LNCaP clone FGC (cell line): ENCODE results near the gene BAIAP3.

Experiments
- DNase-seq: peaks from one replicate; pipeline ENCODE4 v3.0.0-alpha.2; 2011; ENCODE audit warnings: low read depth
- H3K4me3 ChIP-seq: 2 replicates; pipeline ENCODE4 v1.5.1; 2011; ENCODE audit warnings: mild to moderate bottlenecking, low read depth, low read length, control low read depth
- TF ChIP-seq, protein P1 (sequence below): IDR thresholded peaks from 2 replicates; pipeline ENCODE4 v1.5.1; 2012; ENCODE audit warnings: mild to moderate bottlenecking; ENCODE audit not compliant: control insufficient read depth, insufficient read depth; ENCODE audit errors: extremely low read depth

BAIAP3 gene

DNA sequence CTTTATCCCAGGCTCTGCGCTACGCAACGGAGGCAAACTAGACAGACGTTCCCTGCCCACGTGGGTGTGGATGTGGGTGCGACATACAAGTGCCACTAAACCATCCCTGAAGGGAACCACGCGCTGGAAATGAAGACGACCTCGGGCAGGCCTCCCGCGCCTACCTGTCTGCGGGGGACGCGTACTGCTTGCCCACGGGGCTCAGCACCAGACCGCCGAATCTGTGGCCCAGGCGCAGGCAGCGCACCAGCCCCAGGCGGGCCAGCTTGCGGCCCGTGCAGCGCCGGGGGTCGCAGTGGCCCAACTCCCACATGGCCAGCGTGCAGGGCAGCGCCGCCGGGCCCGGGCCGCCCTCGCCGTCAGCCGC is 17.8 kb downstream of the BAIAP3 start:
- no peak for DNase-seq
- TF ChIP-seq, protein P1, sequence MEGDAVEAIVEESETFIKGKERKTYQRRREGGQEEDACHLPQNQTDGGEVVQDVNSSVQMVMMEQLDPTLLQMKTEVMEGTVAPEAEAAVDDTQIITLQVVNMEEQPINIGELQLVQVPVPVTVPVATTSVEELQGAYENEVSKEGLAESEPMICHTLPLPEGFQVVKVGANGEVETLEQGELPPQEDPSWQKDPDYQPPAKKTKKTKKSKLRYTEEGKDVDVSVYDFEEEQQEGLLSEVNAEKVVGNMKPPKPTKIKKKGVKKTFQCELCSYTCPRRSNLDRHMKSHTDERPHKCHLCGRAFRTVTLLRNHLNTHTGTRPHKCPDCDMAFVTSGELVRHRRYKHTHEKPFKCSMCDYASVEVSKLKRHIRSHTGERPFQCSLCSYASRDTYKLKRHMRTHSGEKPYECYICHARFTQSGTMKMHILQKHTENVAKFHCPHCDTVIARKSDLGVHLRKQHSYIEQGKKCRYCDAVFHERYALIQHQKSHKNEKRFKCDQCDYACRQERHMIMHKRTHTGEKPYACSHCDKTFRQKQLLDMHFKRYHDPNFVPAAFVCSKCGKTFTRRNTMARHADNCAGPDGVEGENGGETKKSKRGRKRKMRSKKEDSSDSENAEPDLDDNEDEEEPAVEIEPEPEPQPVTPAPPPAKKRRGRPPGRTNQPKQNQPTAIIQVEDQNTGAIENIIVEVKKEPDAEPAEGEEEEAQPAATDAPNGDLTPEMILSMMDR = no peak

DNA sequence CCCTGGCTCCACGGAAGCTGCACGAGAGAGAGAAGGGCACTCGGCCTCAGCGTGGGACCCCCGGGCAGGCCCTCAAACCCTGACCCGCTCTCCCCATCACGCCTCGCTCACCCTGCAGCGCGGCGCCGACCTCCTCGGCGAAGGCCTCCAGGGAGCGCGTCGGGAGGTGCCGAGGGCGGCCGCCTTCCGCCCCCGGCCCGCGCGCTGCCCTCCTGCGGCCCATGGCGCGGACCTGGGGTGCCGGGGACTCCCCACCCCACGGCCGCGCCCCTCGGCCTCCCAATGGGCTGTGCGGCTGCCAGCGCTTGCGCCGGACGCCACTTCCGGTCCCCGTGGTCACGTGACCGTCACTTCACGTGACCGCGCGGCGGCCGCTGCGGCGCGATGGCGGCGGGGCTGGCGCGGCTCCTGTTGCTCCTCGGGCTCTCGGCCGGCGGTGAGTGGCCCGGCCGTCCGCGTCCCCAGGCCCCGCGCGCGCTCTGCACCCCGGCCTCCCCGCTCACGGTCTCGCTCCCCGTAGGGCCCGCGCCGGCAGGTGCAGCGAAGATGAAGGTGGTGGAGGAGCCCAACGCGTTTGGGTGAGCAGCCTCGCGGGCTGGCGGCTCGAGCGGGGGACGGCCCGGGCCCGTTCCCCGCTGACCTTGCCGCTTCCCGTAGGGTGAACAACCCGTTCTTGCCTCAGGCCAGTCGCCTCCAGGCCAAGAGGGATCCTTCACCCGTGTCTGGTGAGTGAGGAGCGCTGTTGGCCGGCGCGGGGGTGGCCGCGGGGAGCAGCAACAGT is 18.3 kb downstream of the BAIAP3 start, which contains the start of the genes GNPTG and TSR3:
Gene GNPTG, plus strand, starts transcription at position 350 of the 781 bp plus-strand sequence. Its CDS starts 35 bp downstream, at position 385.
Gene TSR3, minus strand, starts transcription at position 297 of the 781 bp plus-strand sequence. Its CDS starts 74 bp downstream, at position 223.
- TF ChIP-seq, protein P1 = no peak
- DNase-seq = peak; percentile 42
- peak within 1 kb of the TSS; percentile 99 for H3K4me3 ChIP-seq

More for the DNA sequence above, 17.8 kb downstream of the BAIAP3 start:
- H3K4me3 ChIP-seq = peak overlapping the region; percentile 99

DNA sequence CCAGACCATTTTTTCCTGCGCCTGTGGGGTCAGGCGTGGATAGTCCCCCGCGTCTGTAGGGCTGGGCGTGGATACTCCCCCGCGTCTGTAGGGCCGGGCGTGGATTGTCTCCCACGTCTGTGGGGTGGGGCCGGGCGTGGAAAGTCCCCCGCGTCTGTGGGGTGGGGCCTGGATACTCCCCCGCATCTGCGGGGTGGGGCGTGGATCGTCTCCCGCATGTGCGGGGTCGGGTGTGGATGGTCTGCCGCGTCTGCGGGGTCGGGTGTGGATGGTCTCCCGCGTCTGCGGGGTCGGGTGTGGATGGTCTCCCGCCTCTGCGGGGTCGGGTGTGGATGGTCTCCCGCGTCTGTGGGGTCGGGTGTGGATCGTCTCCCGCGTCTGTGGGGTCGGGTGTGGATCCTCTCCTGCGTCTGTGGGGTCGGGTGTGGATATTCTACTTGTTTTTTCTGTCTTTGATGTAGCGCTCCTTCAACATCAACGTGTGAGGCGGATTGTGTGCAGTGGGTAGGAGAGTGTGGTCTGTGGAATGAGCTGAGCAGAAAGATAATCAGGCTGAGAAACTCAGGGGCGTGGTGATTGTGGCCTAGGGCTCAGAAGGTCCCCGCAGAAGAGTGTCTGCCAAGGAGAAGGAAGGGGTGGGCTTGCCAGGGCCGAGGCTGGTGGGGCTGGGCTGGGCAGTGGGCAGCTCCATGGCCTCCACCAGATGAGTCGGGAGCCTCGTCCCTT is 21.5 kb downstream of the BAIAP3 start:
- no peak overlapping the region for H3K4me3 ChIP-seq
- TF ChIP-seq, protein P1 = no peak
- DNase-seq = no peak

DNA sequence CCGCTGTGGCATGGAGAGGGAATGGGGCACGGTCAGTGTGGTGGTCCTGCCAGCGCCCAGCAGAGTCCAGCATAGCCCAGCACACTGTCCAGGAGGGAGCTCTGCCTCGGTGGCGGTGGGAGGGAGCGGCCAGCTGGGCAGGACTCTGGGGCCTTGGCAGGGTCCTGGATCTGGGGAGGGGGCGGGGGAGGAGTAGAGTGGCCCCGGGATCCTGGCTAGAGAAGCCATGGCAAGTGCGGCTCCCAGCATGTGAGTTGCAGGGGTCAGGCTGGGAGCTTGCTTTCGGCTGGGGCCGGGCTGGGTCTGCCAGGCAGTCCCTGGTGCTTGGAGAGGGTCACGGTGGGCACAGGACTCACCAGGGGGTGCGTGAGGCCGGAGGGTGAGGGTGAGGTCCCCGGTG is 22.1 kb downstream of the BAIAP3 start:
- TF ChIP-seq, protein P1 = no peak
- no peak overlapping the region for H3K4me3 ChIP-seq

DNA sequence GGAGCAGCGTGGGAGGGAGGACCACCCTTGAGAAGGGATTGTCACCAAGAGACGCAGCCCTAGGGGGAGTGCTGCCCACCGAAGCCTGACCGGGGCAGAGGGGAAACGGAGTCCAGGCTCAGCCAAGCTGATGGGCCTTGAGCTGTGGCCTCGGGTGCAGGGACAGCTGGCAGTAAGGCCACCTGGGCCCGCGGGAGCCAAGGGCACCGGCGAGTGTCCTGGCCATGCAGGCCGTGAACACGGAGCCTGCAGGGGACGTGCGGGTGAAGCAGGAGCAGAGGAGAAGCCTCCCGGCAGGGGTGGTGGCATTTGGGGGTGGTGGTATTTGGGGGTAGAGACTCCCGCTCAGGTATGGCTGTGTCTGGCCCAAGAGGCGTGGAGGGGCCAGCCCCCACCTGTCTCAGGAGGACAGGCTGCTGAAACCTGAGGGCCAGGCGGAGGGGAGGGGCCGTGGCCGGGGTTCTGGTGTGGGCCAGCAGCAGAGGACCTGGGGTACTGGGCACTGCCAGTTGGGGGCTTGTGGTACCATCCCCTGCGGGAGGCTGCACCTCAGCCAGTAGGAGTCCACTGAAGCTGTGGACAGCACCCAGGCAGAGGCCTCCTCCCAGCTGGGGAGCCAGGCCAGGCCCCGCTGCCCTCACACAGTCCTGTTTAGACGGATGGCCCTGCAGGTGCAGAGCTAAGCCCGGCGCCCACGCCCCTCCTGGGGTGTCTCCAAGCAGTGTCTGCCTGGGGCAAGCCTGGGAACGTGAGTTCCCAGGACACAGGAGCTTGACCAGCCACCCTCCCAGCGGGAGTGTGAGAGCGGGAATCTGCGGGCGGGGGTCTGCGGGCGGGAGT is 22.8 kb downstream of the BAIAP3 start:
- H3K4me3 ChIP-seq = no peak overlapping the region
- TF ChIP-seq, protein P1 = no peak
- DNase-seq = no peak

More for the DNA sequence above, 22.1 kb downstream of the BAIAP3 start:
- DNase-seq = no peak

DNA sequence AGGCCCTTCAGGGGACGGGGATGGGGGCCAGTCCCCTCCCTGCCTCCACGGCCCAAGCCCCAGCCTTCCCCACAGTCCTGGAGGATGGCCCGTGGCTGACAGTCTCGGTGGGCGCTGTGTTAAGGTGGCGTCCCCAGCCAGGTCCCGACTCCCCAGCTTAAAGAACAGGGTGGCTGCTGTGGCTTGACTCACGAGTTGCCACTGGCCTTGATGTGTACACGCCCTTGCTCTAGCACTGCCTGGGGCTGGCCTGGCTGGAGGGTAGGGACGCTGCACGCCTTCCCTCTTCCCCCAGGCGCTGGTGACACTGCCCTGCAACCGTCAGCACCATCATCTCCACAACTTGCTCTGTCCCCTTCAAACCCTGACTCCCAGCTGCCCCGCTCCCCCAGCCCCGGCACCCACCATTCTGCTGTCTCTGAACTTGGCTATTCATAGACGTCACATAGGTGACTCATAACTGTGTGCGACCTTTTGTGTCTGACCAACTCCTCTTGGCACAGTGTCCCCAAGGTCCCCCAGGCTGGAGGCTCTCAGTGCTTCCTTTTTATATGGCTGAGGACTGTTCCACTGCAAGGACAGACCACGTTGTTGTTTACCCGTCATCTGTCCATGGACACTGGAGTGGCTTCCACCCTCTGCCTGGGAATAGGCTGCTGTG is 24.6 kb downstream of the BAIAP3 start:
- no peak for DNase-seq
- TF ChIP-seq, protein P1 = no peak
- no peak overlapping the region for H3K4me3 ChIP-seq
